Mesenchymal stem cell (in vitro differentiated cells and primary cell): ENCODE data around the gene ARHGEF2.
A peak's percentile ranks its signal among the peaks of the same experiment; 100 is the strongest.

Experiments
- DNase-seq: peaks from one replicate; pipeline ENCODE4 v3.0.0-alpha.2; 2013
- H2AFZ ChIP-seq: one replicate; pipeline ENCODE4 v1.6.1; 2013; ENCODE audit warnings: low read depth, mild to moderate bottlenecking, control low read depth, inconsistent platforms, low read length, moderate library complexity
- H2AK5ac ChIP-seq: 2 replicates; pipeline ENCODE4 v1.6.1; 2013; ENCODE audit warnings: low read length, moderate library complexity, mild to moderate bottlenecking, inconsistent platforms; ENCODE audit not compliant: severe bottlenecking
- H2BK120ac ChIP-seq: one replicate; pipeline ENCODE4 v1.6.1; 2013; ENCODE audit warnings: low read depth, mild to moderate bottlenecking, inconsistent platforms, low read length, moderate library complexity
- H2BK12ac ChIP-seq, 2 experiments: one replicate each; pipeline ENCODE4 v1.6.1; 2013; ENCODE audit warnings: inconsistent platforms in 2 of 2, low read length in 2 of 2, mild to moderate bottlenecking in 2 of 2, moderate library complexity in 2 of 2, control low read depth in 1 of 2
- H2BK15ac ChIP-seq: one replicate; pipeline ENCODE4 v1.6.1; 2013; ENCODE audit warnings: mild to moderate bottlenecking, low read depth, inconsistent platforms; ENCODE audit not compliant: poor library complexity, severe bottlenecking
- H2BK5ac ChIP-seq: 2 replicates; pipeline ENCODE4 v1.6.1; 2013; ENCODE audit warnings: low read depth, mild to moderate bottlenecking, low read length, control low read depth, inconsistent platforms; ENCODE audit not compliant: poor library complexity, severe bottlenecking
- H3K14ac ChIP-seq, 2 experiments: one replicate each; pipeline ENCODE4 v1.6.1; 2013; ENCODE audit warnings: inconsistent platforms in 2 of 2, low read length in 2 of 2, control low read depth in 1 of 2, mild to moderate bottlenecking in 1 of 2, moderate library complexity in 1 of 2
- H3K18ac ChIP-seq, 2 experiments: one replicate each; pipeline ENCODE4 v1.6.1; 2013; ENCODE audit warnings: inconsistent platforms in 2 of 2, low read length in 2 of 2, control low read depth in 1 of 2, low read depth in 1 of 2, mild to moderate bottlenecking in 1 of 2
- H3K23ac ChIP-seq, 2 experiments: one replicate each; pipeline ENCODE4 v1.6.1; 2013; ENCODE audit warnings: inconsistent platforms in 2 of 2, low read length in 2 of 2, mild to moderate bottlenecking in 2 of 2, moderate library complexity in 2 of 2, control low read depth in 1 of 2
- H3K27ac ChIP-seq: 2 replicates; pipeline ENCODE4 v1.5.1; 2013; ENCODE audit warnings: mild to moderate bottlenecking, moderate library complexity, low read length, control low read depth, inconsistent platforms; ENCODE audit not compliant: poor library complexity, severe bottlenecking
- H3K27me3 ChIP-seq, 2 experiments: 2 replicates each; pipeline versions ENCODE4 v1.6.1 to v1.7.0; 2013; ENCODE audit warnings: low read length in 2 of 2, mild to moderate bottlenecking in 2 of 2, moderate library complexity in 2 of 2, control low read depth in 1 of 2, inconsistent platforms in 1 of 2; ENCODE audit not compliant: control insufficient read depth in 1 of 2, insufficient read depth in 1 of 2
- H3K36me3 ChIP-seq, 2 experiments: 2 replicates each; pipeline versions ENCODE4 v1.6.1 to v1.7.0; 2013; ENCODE audit warnings: low read length in 2 of 2, control low read depth in 1 of 2, inconsistent platforms in 1 of 2, low read depth in 1 of 2, mild to moderate bottlenecking in 1 of 2; ENCODE audit not compliant: insufficient read depth in 2 of 2, control insufficient read depth in 1 of 2
- H3K4ac ChIP-seq, 2 experiments: one replicate each; pipeline ENCODE4 v1.6.1; 2013; ENCODE audit warnings: inconsistent platforms in 2 of 2, low read length in 2 of 2, mild to moderate bottlenecking in 2 of 2, moderate library complexity in 2 of 2, control low read depth in 1 of 2, low read depth in 1 of 2
- H3K4me1 ChIP-seq: 2 replicates; pipeline ENCODE4 v1.6.1; 2013; ENCODE audit warnings: low read depth, low read length, control low read depth; ENCODE audit not compliant: control insufficient read depth, insufficient read depth
- H3K4me2 ChIP-seq: 2 replicates; pipeline ENCODE4 v1.6.1; 2013; ENCODE audit warnings: low read length, mild to moderate bottlenecking, inconsistent platforms; ENCODE audit not compliant: poor library complexity, severe bottlenecking
- H3K4me3 ChIP-seq, 2 experiments: 2 replicates each; pipeline versions ENCODE4 v1.5.1 to v1.7.0; 2013; ENCODE audit warnings: low read length in 2 of 2, mild to moderate bottlenecking in 2 of 2, control low read depth in 1 of 2, low read depth in 1 of 2; ENCODE audit not compliant: insufficient read depth in 1 of 2
- H3K79me1 ChIP-seq: replicated peaks from 2 replicates; pipeline ENCODE4 v1.6.1; 2013; ENCODE audit warnings: mild to moderate bottlenecking, control low read depth, low read length, inconsistent platforms; ENCODE audit not compliant: poor library complexity, severe bottlenecking
- H3K9ac ChIP-seq: 2 replicates; pipeline ENCODE4 v1.7.0; 2013; ENCODE audit warnings: mild to moderate bottlenecking, low read length, moderate library complexity
- H3K9me3 ChIP-seq: 2 replicates; pipeline ENCODE4 v1.7.0; 2013; ENCODE audit warnings: mild to moderate bottlenecking, low read length; ENCODE audit not compliant: control insufficient read depth
- H4K8ac ChIP-seq: one replicate; pipeline ENCODE4 v1.6.1; 2013; ENCODE audit warnings: inconsistent platforms, mild to moderate bottlenecking, low read length, moderate library complexity
- H4K91ac ChIP-seq: one replicate; pipeline ENCODE4 v1.6.1; 2013; ENCODE audit warnings: mild to moderate bottlenecking, low read length, inconsistent platforms
- WGBS: methylation state at CpG from one replicate; pipeline ENCODE4 v1.1.7; 2013; ENCODE audit warnings: mixed read lengths; 5-methylcytosine and 5-hydroxymethylcytosine counted together

The ARHGEF2 gene

GRCh38 chr1:155970531-155971167, 7.7 kb downstream of the ARHGEF2 start:
- Histone ChIP-seq H2BK12ac (peak overlapping the region; percentile 35 to 72), H3K79me1 (peaks cover 18% of the 10 kb centered on the region), H2BK5ac (no peak overlapping the region), H3K27ac (peak overlapping the region; percentile 49), H3K4me2 (no peak overlapping the region), H2AK5ac (peak overlapping the region; percentile 62), H2BK120ac (peak overlapping the region; percentile 27), H3K14ac (no peak overlapping the region), H4K8ac (peak overlapping the region; percentile 27), H3K23ac (no peak overlapping the region), H3K4ac (peak overlapping the region in 1 of 2 experiments; percentile 65), H3K9me3 (no peaks in the 10 kb centered on the region), H3K36me3 (peaks cover 47 to 70% of the 10 kb centered on the region in 2 experiments), H3K27me3 (no peaks in the 10 kb centered on the region), H3K9ac (peak overlapping the region; percentile 73), H3K18ac (peak overlapping the region; percentile 78 to 89), H2AFZ (no peak overlapping the region), H3K4me3 (peak overlapping the region in 1 of 2 experiments; percentile 37), H4K91ac (peak overlapping the region; percentile 6), H3K4me1 (peaks cover 53% of the 10 kb centered on the region), H2BK15ac (peak overlapping the region; percentile 79)
- WGBS: 21% methylated on average over 11 of the region's 11 CpGs
- DNase-seq: peak; percentile 89

GRCh38 chr1:155969377-155969791, 9.0 kb downstream of the ARHGEF2 start:
- Histone ChIP-seq H3K4me1 (peaks cover 41% of the 10 kb centered on the region), H3K14ac (no peak overlapping the region), H2AK5ac (peak overlapping the region; percentile 87), H3K9me3 (no peaks in the 10 kb centered on the region), H3K9ac (peak overlapping the region; percentile 73), H2BK12ac (peak overlapping the region in 1 of 2 experiments; percentile 14), H2AFZ (no peak overlapping the region), H3K4ac (peak overlapping the region in 1 of 2 experiments; percentile 37), H3K18ac (peak overlapping the region in 1 of 2 experiments; percentile 5), H3K4me2 (no peak overlapping the region), H3K36me3 (peaks cover 60 to 81% of the 10 kb centered on the region in 2 experiments), H3K4me3 (no peak overlapping the region), H4K91ac (peak overlapping the region; percentile 71), H4K8ac (peak overlapping the region; percentile 27), H3K79me1 (peaks cover 20% of the 10 kb centered on the region), H2BK15ac (no peak overlapping the region), H3K23ac (no peak overlapping the region), H2BK5ac (no peak overlapping the region), H3K27ac (no peak overlapping the region), H3K27me3 (no peaks in the 10 kb centered on the region), H2BK120ac (no peak overlapping the region)
- DNase-seq: no peak
- WGBS: 96% methylated on average over 7 of the region's 9 CpGs

GRCh38 chr1:155968670-155969069, 9.7 kb downstream of the ARHGEF2 start:
- no peak overlapping the region for H3K27ac ChIP-seq
- H3K27me3 ChIP-seq: no peaks in the 10 kb centered on the region
- H3K36me3 ChIP-seq: peaks cover 63 to 79% of the 10 kb centered on the region in 2 experiments
- no peak overlapping the region for H2BK15ac ChIP-seq
- no peak overlapping the region for H2AFZ ChIP-seq
- peaks cover 20% of the 10 kb centered on the region for H3K79me1 ChIP-seq
- no peak overlapping the region for H4K8ac ChIP-seq
- DNase-seq: no peak
- H3K4me1 ChIP-seq: peaks cover 35% of the 10 kb centered on the region
- H2BK120ac ChIP-seq: no peak overlapping the region
- H3K9ac ChIP-seq: peak overlapping the region; percentile 73
- no peak overlapping the region for H2BK5ac ChIP-seq
- no peak overlapping the region for H2AK5ac ChIP-seq
- WGBS: 80% methylated on average over 3 of the region's 3 CpGs
- H3K4ac ChIP-seq: peak overlapping the region in 1 of 2 experiments; percentile 12
- no peak overlapping the region for H3K23ac ChIP-seq
- H3K14ac ChIP-seq: no peak overlapping the region
- H3K18ac ChIP-seq: no peak overlapping the region
- no peak overlapping the region for H3K4me3 ChIP-seq
- no peak overlapping the region for H3K4me2 ChIP-seq
- H2BK12ac ChIP-seq: no peak overlapping the region
- no peaks in the 10 kb centered on the region for H3K9me3 ChIP-seq
- H4K91ac ChIP-seq: no peak overlapping the region

GRCh38 chr1:155968051-155968400, 10.3 kb downstream of the ARHGEF2 start:
- Histone ChIP-seq H3K23ac (no peak overlapping the region), H2BK15ac (no peak overlapping the region), H3K79me1 (peaks cover 20% of the 10 kb centered on the region), H3K9me3 (no peaks in the 10 kb centered on the region), H3K4me3 (no peak overlapping the region), H2AFZ (no peak overlapping the region), H4K91ac (no peak overlapping the region), H3K14ac (no peak overlapping the region), H2AK5ac (no peak overlapping the region), H3K27ac (no peak overlapping the region), H3K9ac (peak overlapping the region; percentile 57), H4K8ac (no peak overlapping the region), H3K4ac (peak overlapping the region in 1 of 2 experiments; percentile 15), H2BK120ac (peak overlapping the region; percentile 45), H3K4me2 (no peak overlapping the region), H3K18ac (peak overlapping the region; percentile 55 to 79), H2BK5ac (no peak overlapping the region), H2BK12ac (no peak overlapping the region), H3K27me3 (no peaks in the 10 kb centered on the region), H3K4me1 (peaks cover 35% of the 10 kb centered on the region), H3K36me3 (peaks cover 64 to 80% of the 10 kb centered on the region in 2 experiments)
- WGBS: 82% methylated on average over 3 of the region's 7 CpGs
- DNase-seq: no peak
